Heart right ventricle (tissue), 16 donors: ENCODE results near the gene HRAS. TPM values are rescaled to one million over a fixed set of nuclear protein-coding genes. Genes with fewer than 3 reads are reported as not detected.

Experiments used
- ATAC-seq, 8 donors: fragments of 200-7000 bp; cut with Tn5 transposase; one replicate each; pipeline ENCODE4 v1.9.1; 2020; ENCODE audit warnings: mild to moderate bottlenecking in 8 of 8, moderate library complexity in 8 of 8, moderate number of reproducible peaks in 1 of 8
- DNase-seq, 2 donors: peaks; one replicate each; pipeline ENCODE4 v3.0.0-alpha.2; 2020
- H3K27ac ChIP-seq, 10 donors: fragments of 200-600 bp; sonication (generic) in 2 of 10; one replicate each; pipeline versions ENCODE4 v1.5.0 to v1.8.0; 2020 to 2022; ENCODE audit warnings: mild to moderate bottlenecking in 3 of 10
- H3K27me3 ChIP-seq, 7 donors: fragments of 200-600 bp; one replicate each; pipeline ENCODE4 v1.8.0; 2021 to 2022; ENCODE audit warnings: mild to moderate bottlenecking in 2 of 7
- H3K36me3 ChIP-seq, 9 donors: fragments of 200-600 bp; sonication (generic) in 1 of 9; one replicate each; pipeline versions ENCODE4 v1.5.0 to v1.8.0; 2020 to 2022; ENCODE audit warnings: mild to moderate bottlenecking in 2 of 9
- H3K4me1 ChIP-seq, 9 donors: fragments of 200-600 bp; sonication (generic) in 1 of 9; one replicate each; pipeline versions ENCODE4 v1.5.0 to v1.8.0; 2020 to 2022; ENCODE audit warnings: mild to moderate bottlenecking in 4 of 9
- H3K4me3 ChIP-seq, 10 donors: fragments of 200-600 bp; sonication (generic) in 2 of 10; one replicate each; pipeline versions ENCODE4 v1.5.0 to v1.8.0; 2020 to 2022; ENCODE audit warnings: mild to moderate bottlenecking in 7 of 10, moderate library complexity in 2 of 10
- H3K9me3 ChIP-seq, 11 donors: fragments of 200-600 bp in 10 of 11; sonication (generic) in 2 of 11; one replicate each; pipeline versions ENCODE4 v1.5.0 to v1.8.0; 2013 to 2022; ENCODE audit warnings: mild to moderate bottlenecking in 2 of 11, control low read depth in 1 of 11, moderate library complexity in 1 of 11
- CTCF ChIP-seq, 9 donors: fragments of 200-600 bp; sonication (generic) in 2 of 9; IDR thresholded peaks; one replicate each; pipeline versions ENCODE4 v1.5.0 to v1.8.0; 2021 to 2022; ENCODE audit warnings: antibody characterized with exemption in 9 of 9, mild to moderate bottlenecking in 5 of 9, moderate library complexity in 1 of 9
- WGBS, 2 donors: extraction: QIAGEN DNeasy Blood & Tissue Kit; methylation state at CpG; one replicate each; pipeline ENCODE4 v1.1.7; 2013; ENCODE audit warnings: inconsistent platforms in 1 of 2; 5-methylcytosine and 5-hydroxymethylcytosine counted together
- intact Hi-C, 10 donors: fragments of 100-400 bp; cut with DNase I; formaldehyde crosslinking; loops; one replicate each; pipeline versions ENCODE4 v1.11.1 to v1.14.2; 2022
- polyA plus RNA-seq, 2 donors: library from polyadenylated mRNA; stranded (reverse); fragments of 200-250 nt; gene quantifications; one replicate each; pipeline ENCODE4 v1.2.3, GENCODE V29; 2013
- total RNA-seq, 10 donors: library from RNA; stranded (reverse); fragmentation: NEBNext Ultra II Directional in 3 of 10; extraction: Animal tissue kit (Norgen Biotek cat#: 25700) in 3 of 10; gene quantifications; one replicate each; pipeline versions ENCODE4 v1.2.1 to v1.2.4, GENCODE V29; 2021 to 2023
- donor health status: Arrhythmogenic right ventricular cardiomyopathy.
- donor health status: ischemic (EF 13 %, LVEDD 7.1; RV severe dilation, severe dysfunction).
- donor health status: healthy with polysubstance abuse.
- donor health status: DM: no; HTN: yes; CAD: no.
- donor health status: DM: no; HTN: no; CAD: no.
- donor health status: ischemic (EF 25% LVEDD 6.9; RV normal size, moderate dysfunction).
- donor health status: ischemic (EF 25% LVEDD 5.7; RV mildly dilated, moderate dysfunction).
- donor health status: healthy.
- donor health status: DM: yes; HTN: yes; CAD: no.
- donor health status: Ischemic cardiomyopathy.
- donor health status: ischemic (EF 35%, LVEDD 5.7; RV mildly dilated, moderate dysfunction).
- donor health status: nonischemic (EF 11% LVEDD 7.7; RV severe dilation, severe dysfunction).
- donor health status: DM: yes; HTN: yes; CAD: no.
- donor health status: PGD.
- donor health status: ischemic (EF 29% LVEDD 5.4; RV normal size, mild dysfunction).
- donor health status: nonischemic (EF 23%, LVEDD 6.1; RV moderate dilation, normal function).

Gene HRAS
- total and polyA plus RNA-seq, 12 donors: 44.7 to 132 (median 56.4) TPM

GRCh38 chr11:576811-577610 lies 41.6 kb upstream of the HRAS start:
- no peak for ATAC-seq
- Histone ChIP-seq H3K27me3 (peaks cover 0 to 21% (median 0%) of the 10 kb centered on the region in 7 donors), H3K4me3 (peak overlapping the region; percentile 58 to 98 (median 88)), H3K27ac (peak overlapping the region in 9 of 10 donors; percentile 28 to 99 (median 94)), H3K36me3 (peaks cover 0 to 10% (median 5%) of the 10 kb centered on the region in 9 donors), H3K4me1 (peaks cover 26 to 66% (median 56%) of the 10 kb centered on the region in 9 donors), H3K9me3 (no peaks in the 10 kb centered on the region)
- no peak for TF ChIP-seq CTCF (IDR thresholded peaks at IDR 0.05)
- intact Hi-C loops: loop anchor here in 4 of 10 donors (2.0 to 10.0 kb wide), 4 partner anchors 35 to 62 kb away; partner anchors contain the start of gene IRF7 (in 2 of the 4)
- no peak for DNase-seq
- WGBS, 2 donors: 3 to 4% methylated on average over 36 to 40 of the region's 48 CpGs

- H3K27ac ChIP-seq: peak within 1 kb of the TSS; percentile 84 to 99 (median 94)
- H3K36me3 ChIP-seq: peaks cover 0 to 5% (median 0%) of the 10 kb centered on the region in 9 donors
- peak within 1 kb of the TSS; percentile 67 to 99 (median 88) for H3K4me3 ChIP-seq
- no peak for TF ChIP-seq CTCF (IDR thresholded peaks at IDR 0.05)
- intact Hi-C loops: loop anchor here in 4 of 10 donors (2.0 to 10.0 kb wide), 4 partner anchors 36 to 61 kb away; partner anchors contain the start of gene IRF7 (in 2 of the 4)
- H3K9me3 ChIP-seq: no peaks in the 10 kb centered on the region
- DNase-seq (peak; percentile 95 to 96), ATAC-seq (peak; percentile 92 to 98 (median 96))
- peaks cover 0 to 21% (median 0%) of the 10 kb centered on the region in 7 donors for H3K27me3 ChIP-seq
- H3K4me1 ChIP-seq: peaks cover 26 to 57% (median 54%) of the 10 kb centered on the region in 9 donors
- WGBS, 2 donors: 0 to 1% methylated on average over 63 to 90 of the region's 99 CpGs
Measured at GRCh38 chr11:575996-576768, 40.8 kb upstream of the HRAS start, which contains the start of gene PHRF1. Gene PHRF1 (plus strand): TSS chr11:576470. CDS start chr11:581513, 5,043 bp downstream.

GRCh38 chr11:575313-575995 lies 40.1 kb upstream of the HRAS start:
- WGBS, 2 donors: 0 to 1% methylated on average over 60 to 75 of the region's 81 CpGs
- no peak for TF ChIP-seq CTCF (IDR thresholded peaks at IDR 0.05)
- peaks cover 23 to 52% (median 48%) of the 10 kb centered on the region in 9 donors for H3K4me1 ChIP-seq
- DNase-seq (no peak), ATAC-seq (peak in 6 of 8 donors; percentile 1 to 72 (median 46))
- peak overlapping the region in 9 of 10 donors; percentile 14 to 67 (median 44) for H3K27ac ChIP-seq
- peaks cover 0 to 21% (median 0%) of the 10 kb centered on the region in 7 donors for H3K27me3 ChIP-seq
- H3K4me3 ChIP-seq: peak overlapping the region; percentile 51 to 99 (median 67)
- intact Hi-C loops: loop anchor here in 3 of 10 donors (5.0 to 10.0 kb wide), 3 partner anchors 37 to 61 kb away; partner anchors contain the start of gene IRF7 (in 1 of the 3)
- H3K36me3 ChIP-seq: peaks cover 0 to 5% (median 0%) of the 10 kb centered on the region in 9 donors
- no peaks in the 10 kb centered on the region for H3K9me3 ChIP-seq
